HL-60/S4 treated with phorbol 12-myristate 13-acetate at 8.2 ng/mL for 4 days and 3 days (cell line): ENCODE data around the gene EDN1.

Experiments
- in situ Hi-C: fragments of 300-500 bp; cut with MboI; formaldehyde crosslinking; loops from 2 replicates; pipeline ENCODE4 v1.15.0; 2022; ENCODE audit warnings: low sequenced_read_pairs

EDN1 gene

GRCh38 chr6:12289933-12290820 lies at the start of gene EDN1:
EDN1 (plus strand) TSS chr6:12290361; CDS start chr6:12290630, 269 bp downstream.
- in situ Hi-C loops, result loop anchor here (10.0 to 25.0 kb wide), 3 partner anchors 85 to 628 kb away; no protein-coding TSS in a partner anchor

GRCh38 chr6:12241493-12242175 lies 48.5 kb upstream of the EDN1 start:
- in situ Hi-C loops, result no loop called here

- in situ Hi-C loops, result no loop called here
These were observed 47.0 kb upstream of the EDN1 start for GRCh38 chr6:12243169-12243568.

- in situ Hi-C loops, result no loop called here
These were observed 44.8 kb upstream of the EDN1 start for GRCh38 chr6:12245360-12245759.

- in situ Hi-C loops, result no loop called here
These were observed 44.1 kb upstream of the EDN1 start for GRCh38 chr6:12245763-12246718.

- in situ Hi-C loops, result no loop called here
These were observed 43.3 kb upstream of the EDN1 start for GRCh38 chr6:12246900-12247299.

GRCh38 chr6:12249541-12250382 lies 40.4 kb upstream of the EDN1 start:
- in situ Hi-C loops, result no loop called here

- in situ Hi-C loops, result no loop called here
These were observed 39.8 kb upstream of the EDN1 start for GRCh38 chr6:12250383-12250770.

- in situ Hi-C loops, result no loop called here
These were observed 36.0 kb upstream of the EDN1 start for GRCh38 chr6:12254210-12254609.

GRCh38 chr6:12258191-12258590 lies 32.0 kb upstream of the EDN1 start:
- in situ Hi-C loops, result no loop called here

- in situ Hi-C loops, result no loop called here
These were observed 31.5 kb upstream of the EDN1 start for GRCh38 chr6:12258591-12259075.

- in situ Hi-C loops, result no loop called here
These were observed 29.6 kb upstream of the EDN1 start for GRCh38 chr6:12260458-12261093.

GRCh38 chr6:12261502-12261901 lies 28.7 kb upstream of the EDN1 start:
- in situ Hi-C loops, result no loop called here

GRCh38 chr6:12262236-12263061 lies 27.7 kb upstream of the EDN1 start:
- in situ Hi-C loops, result no loop called here

GRCh38 chr6:12263403-12263802 lies 26.8 kb upstream of the EDN1 start:
- in situ Hi-C loops, result no loop called here

- in situ Hi-C loops, result no loop called here
These were observed 25.5 kb upstream of the EDN1 start for GRCh38 chr6:12264671-12265070.

GRCh38 chr6:12265296-12265695 lies 24.9 kb upstream of the EDN1 start:
- in situ Hi-C loops, result no loop called here

GRCh38 chr6:12265791-12266190 lies 24.4 kb upstream of the EDN1 start:
- in situ Hi-C loops, result no loop called here

- in situ Hi-C loops, result no loop called here
These were observed 23.6 kb upstream of the EDN1 start for GRCh38 chr6:12266571-12266970.
